ENCODE results near the gene ASF1A. TPM values are rescaled to one million over a fixed set of nuclear protein-coding genes. Genes with fewer than 3 reads are reported as not detected.

The ASF1A gene
- total RNA-seq, 1 experiment from 2014 or later, result 17.2 TPM

GRCh38 chr6:118859517-118860064 is 34.4 kb upstream of the ASF1A start:
- Mint-ChIP-seq H3K27ac (ENCODE audit: unreplicated experiment) (no peak overlapping the region), H3K9me3 (ENCODE audit: low read depth, unreplicated experiment) (no peaks in the 10 kb centered on the region), H3K4me3 (ENCODE audit: low read depth, unreplicated experiment) (no peak overlapping the region), H3K36me3 (ENCODE audit: insufficient read depth, unreplicated experiment) (no peaks in the 10 kb centered on the region), H3K27me3 (ENCODE audit: unreplicated experiment) (no peaks in the 10 kb centered on the region), H3K4me1 (ENCODE audit: low read depth, unreplicated experiment) (peaks cover 11% of the 10 kb centered on the region)
- CTCF ChIA-PET, result no interaction called here
- no peak for DNase-seq
- no TSS peak for BruUV-seq (replicated peaks)
- no peak for TF ChIP-seq CTCF (IDR thresholded peaks at IDR 0.05; ENCODE audit: unreplicated experiment)
- intact Hi-C loops (cut with micrococcal nuclease; ENCODE audit: unreplicated experiment), result no loop called here

GRCh38 chr6:118860363-118860762 is 33.6 kb upstream of the ASF1A start:
- H3K4me3 Mint-ChIP-seq (ENCODE audit: low read depth, unreplicated experiment), result no peak overlapping the region
- no peak for DNase-seq
- no TSS peak for BruUV-seq (replicated peaks)
- H3K27ac Mint-ChIP-seq (ENCODE audit: unreplicated experiment), result no peak overlapping the region
- CTCF ChIA-PET, result no interaction called here
- H3K9me3 Mint-ChIP-seq (ENCODE audit: low read depth, unreplicated experiment), result no peaks in the 10 kb centered on the region
- intact Hi-C loops (cut with micrococcal nuclease; ENCODE audit: unreplicated experiment), result no loop called here
- TF ChIP-seq CTCF (IDR thresholded peaks at IDR 0.05; ENCODE audit: unreplicated experiment), result no peak
- H3K4me1 Mint-ChIP-seq (ENCODE audit: low read depth, unreplicated experiment), result peaks cover 11% of the 10 kb centered on the region
- H3K36me3 Mint-ChIP-seq (ENCODE audit: insufficient read depth, unreplicated experiment), result no peaks in the 10 kb centered on the region
- H3K27me3 Mint-ChIP-seq (ENCODE audit: unreplicated experiment), result no peaks in the 10 kb centered on the region

GRCh38 chr6:118860880-118861279 is 33.1 kb upstream of the ASF1A start:
- CTCF ChIA-PET, result no interaction called here
- Mint-ChIP-seq H3K36me3 (ENCODE audit: insufficient read depth, unreplicated experiment) (no peaks in the 10 kb centered on the region), H3K27me3 (ENCODE audit: unreplicated experiment) (no peaks in the 10 kb centered on the region), H3K4me1 (ENCODE audit: low read depth, unreplicated experiment) (peaks cover 11% of the 10 kb centered on the region), H3K4me3 (ENCODE audit: low read depth, unreplicated experiment) (no peak overlapping the region), H3K9me3 (ENCODE audit: low read depth, unreplicated experiment) (no peaks in the 10 kb centered on the region), H3K27ac (ENCODE audit: unreplicated experiment) (no peak overlapping the region)
- BruUV-seq (replicated peaks), result no TSS peak
- DNase-seq, result no peak
- no peak for TF ChIP-seq CTCF (IDR thresholded peaks at IDR 0.05; ENCODE audit: unreplicated experiment)
- intact Hi-C loops (cut with micrococcal nuclease; ENCODE audit: unreplicated experiment), result no loop called here

GRCh38 chr6:118862443-118862842 is 31.5 kb upstream of the ASF1A start:
- no peak for DNase-seq
- no peak for TF ChIP-seq CTCF (IDR thresholded peaks at IDR 0.05; ENCODE audit: unreplicated experiment)

More at GRCh38 chr6:118862443-118862842, 31.5 kb upstream of the ASF1A start:
- H3K27ac Mint-ChIP-seq (ENCODE audit: unreplicated experiment), result no peak overlapping the region
- H3K9me3 Mint-ChIP-seq (ENCODE audit: low read depth, unreplicated experiment), result no peaks in the 10 kb centered on the region
- H3K36me3 Mint-ChIP-seq (ENCODE audit: insufficient read depth, unreplicated experiment), result no peaks in the 10 kb centered on the region
- H3K4me3 Mint-ChIP-seq (ENCODE audit: low read depth, unreplicated experiment), result no peak overlapping the region
- CTCF ChIA-PET, result no interaction called here
- H3K27me3 Mint-ChIP-seq (ENCODE audit: unreplicated experiment), result no peaks in the 10 kb centered on the region
- intact Hi-C loops (cut with micrococcal nuclease; ENCODE audit: unreplicated experiment), result no loop called here
- H3K4me1 Mint-ChIP-seq (ENCODE audit: low read depth, unreplicated experiment), result peaks cover 11% of the 10 kb centered on the region
- BruUV-seq (replicated peaks), result no TSS peak
